Endothelial cell of umbilical vein (primary cell): Measurements from ENCODE around the gene RET. TPM values are rescaled to one million over a fixed set of nuclear protein-coding genes. Genes with fewer than 3 reads are reported as not detected.

Source experiments
- BruUV-seq: library from RNA; stranded (reverse); fragments of 400-500 nt; replicated peaks from 2 replicates; lab custom pipeline; 2021; lab: Mats Ljungman, UMichigan
- CTCF ChIA-PET: fragments of 300-600, 350-600 bp; sonication (Branson Sonifier 250); formaldehyde crosslinking; loops from one replicate; lab custom pipeline; 2021; ENCODE audit warnings: antibody characterized with exemption, inconsistent platforms; lab: Charles Lee
- POLR2A ChIA-PET: fragments of 300-600, 350-600 bp; sonication (Branson Sonifier 250); formaldehyde crosslinking; loops from one replicate; lab custom pipeline; 2021; ENCODE audit warnings: antibody characterized with exemption, inconsistent platforms; lab: Charles Lee
- DNase-seq: peaks from one replicate; pipeline ENCODE4 v3.0.0-alpha.2; 2011; ENCODE audit warnings: low read depth, low spot score
- FAIRE-seq: peaks from 2 replicates; lab custom pipeline; 2011; peaks lifted over from hg19 to GRCh38; lab: Jason Lieb, UNC
- H2AFZ ChIP-seq: 2 replicates; pipeline ENCODE4 v1.6.0; 2012; ENCODE audit warnings: low read depth, low read length, control low read depth, inconsistent platforms
- H3K27ac ChIP-seq: 2 replicates; pipeline ENCODE4 v1.5.1; 2011; ENCODE audit warnings: low read depth, mild to moderate bottlenecking, control low read depth, low read length, moderate library complexity; ENCODE audit not compliant: insufficient read depth
- H3K27me3 ChIP-seq, 2 experiments: 2 replicates each; pipeline versions ENCODE4 v1.6.0 to v1.6.1; 2011; ENCODE audit warnings: low read length in 2 of 2, mixed read lengths in 1 of 2; ENCODE audit not compliant: control insufficient read depth in 2 of 2, insufficient read depth in 2 of 2
- H3K36me3 ChIP-seq, 2 experiments: 2 replicates in 1 of 2; 3 replicates in 1 of 2; pipeline ENCODE4 v1.5.1; 2011; ENCODE audit warnings: low read length in 2 of 2, mild to moderate bottlenecking in 1 of 2, moderate library complexity in 1 of 2; ENCODE audit not compliant: control insufficient read depth in 2 of 2, insufficient read depth in 2 of 2; ENCODE audit errors: extremely low read depth in 1 of 2
- H3K4me1 ChIP-seq: 3 replicates; pipeline ENCODE4 v1.5.1; 2011; ENCODE audit warnings: mild to moderate bottlenecking, low read length; ENCODE audit not compliant: control insufficient read depth, insufficient read depth; ENCODE audit errors: extremely low read depth
- H3K4me2 ChIP-seq: 2 replicates; pipeline ENCODE4 v1.6.1; 2011; ENCODE audit warnings: low read length, control low read depth, mixed read lengths; ENCODE audit not compliant: insufficient read depth
- H3K4me3 ChIP-seq, 3 experiments: fragments of 200-600 bp in 1 of 3; sonication (generic), shearing (Covaris generic) in 1 of 3; replicated peaks in 1 of 3; 2 replicates each; pipeline ENCODE4 v1.5.1; 2011 to 2016; ENCODE audit warnings: control low read depth in 3 of 3, low read length in 3 of 3, mild to moderate bottlenecking in 2 of 3, inconsistent platforms in 1 of 3, low read depth in 1 of 3, moderate library complexity in 1 of 3; ENCODE audit not compliant: insufficient read depth in 1 of 3
- H3K79me2 ChIP-seq: 2 replicates; pipeline ENCODE4 v1.6.0; 2012; ENCODE audit warnings: low read length, inconsistent platforms; ENCODE audit not compliant: control insufficient read depth, insufficient read depth
- H3K9ac ChIP-seq: replicated peaks from 2 replicates; pipeline ENCODE3; 2011; ENCODE audit warnings: low read length, control low read depth; ENCODE audit not compliant: insufficient read depth; ENCODE audit errors: extremely low read depth
- H3K9me1 ChIP-seq: replicated peaks from 3 replicates; pipeline ENCODE4 v1.6.0; 2011; ENCODE audit warnings: mild to moderate bottlenecking, low read length; ENCODE audit not compliant: control insufficient read depth, insufficient read depth; ENCODE audit errors: extremely low read depth
- H3K9me3 ChIP-seq: replicated peaks from 2 replicates; pipeline ENCODE4 v1.5.1; 2012; ENCODE audit warnings: low read length, inconsistent platforms; ENCODE audit not compliant: control insufficient read depth, insufficient read depth
- H4K20me1 ChIP-seq: replicated peaks from 2 replicates; pipeline ENCODE3; 2011; ENCODE audit warnings: mild to moderate bottlenecking, low read length; ENCODE audit not compliant: control insufficient read depth, insufficient read depth; ENCODE audit errors: extremely low read depth
- EZH2 ChIP-seq: IDR thresholded peaks from 2 replicates; pipeline ENCODE4 v1.6.1; 2012; ENCODE audit warnings: borderline replicate concordance, low read depth, mild to moderate bottlenecking, moderate library complexity, low read length, inconsistent platforms; ENCODE audit not compliant: severe bottlenecking
- FOS ChIP-seq: IDR thresholded peaks from 2 replicates; pipeline ENCODE4 v1.6.1; 2011; ENCODE audit warnings: mild to moderate bottlenecking, low read length, moderate library complexity, borderline replicate concordance; ENCODE audit not compliant: insufficient read depth
- GATA2 ChIP-seq: IDR thresholded peaks from 2 replicates; pipeline ENCODE4 v1.7.0; 2011; ENCODE audit warnings: low read depth, mild to moderate bottlenecking, moderate library complexity, mixed read lengths, low read length; ENCODE audit not compliant: insufficient read length, insufficient read depth
- JUN ChIP-seq: IDR thresholded peaks from 2 replicates; pipeline ENCODE4 v1.6.1; 2011; ENCODE audit warnings: borderline replicate concordance, low read depth; ENCODE audit not compliant: insufficient read length, insufficient read depth
- MYC ChIP-seq: IDR thresholded peaks from one replicate; pipeline ENCODE4 v1.6.1; 2011; ENCODE audit warnings: mild to moderate bottlenecking, low read depth, low read length
- POLR2A ChIP-seq: IDR thresholded peaks from 2 replicates; pipeline ENCODE4 v1.6.1; 2012; ENCODE audit warnings: low read depth, mild to moderate bottlenecking, control low read depth, low read length
- POLR2AphosphoS5 ChIP-seq: IDR thresholded peaks from 2 replicates; pipeline ENCODE4 v1.6.1; 2012; ENCODE audit warnings: low read depth, mild to moderate bottlenecking, control low read depth, low read length, moderate library complexity; ENCODE audit not compliant: insufficient read depth
- dilution Hi-C: fragments of 300-500 bp; cut with MboI; formaldehyde crosslinking; loops from one replicate; pipeline ENCODE4 v1.15.0; 2019; ENCODE audit warnings: low sequenced_read_pairs; ENCODE audit not compliant: extremely low pct_ligation_motif_present
- intact Hi-C: fragments of 100-400 bp; cut with micrococcal nuclease; formaldehyde crosslinking; loops from one replicate; pipeline ENCODE4 v1.10.0; 2022
- polyA plus RNA-seq, 4 experiments: library from polyadenylated mRNA; depleted of rRNA in 3 of 4; stranded (reverse) in 3 of 4; unstranded in 1 of 4; fragments of >200 nt; gene quantifications; 2 replicates each; pipeline versions ENCODE4 v1.2.1 to v1.2.3, GENCODE V29; 2011 to 2012; ENCODE audit warnings: missing spikeins in 1 of 4
- total RNA-seq: library from RNA; stranded (reverse); gene quantifications from 2 replicates; pipeline ENCODE4 v1.2.3, GENCODE V29; 2021
- TF ChIP-seq, protein P1 (sequence below): IDR thresholded peaks from 2 replicates; pipeline ENCODE4 v1.6.1; 2011; ENCODE audit not compliant: insufficient read depth, insufficient read length
- TF ChIP-seq, protein P2 (sequence below), 2 donors: IDR thresholded peaks; 1 replicate in 1 of 2; 2 replicates in 1 of 2; pipeline ENCODE4 v1.5.1; 2011; ENCODE audit warnings: low read length in 2 of 2, mild to moderate bottlenecking in 2 of 2, moderate library complexity in 2 of 2, control low read depth in 1 of 2, inconsistent platforms in 1 of 2, low read depth in 1 of 2; ENCODE audit not compliant: insufficient read depth in 1 of 2; ENCODE audit errors: extremely low read depth in 1 of 2

RET gene
- total and polyA plus RNA-seq, 2 donors (not counting 3 experiments of a cell fraction or from before 2014, with no cell fraction given): 0.04 to 0.22 TPM

DNA sequence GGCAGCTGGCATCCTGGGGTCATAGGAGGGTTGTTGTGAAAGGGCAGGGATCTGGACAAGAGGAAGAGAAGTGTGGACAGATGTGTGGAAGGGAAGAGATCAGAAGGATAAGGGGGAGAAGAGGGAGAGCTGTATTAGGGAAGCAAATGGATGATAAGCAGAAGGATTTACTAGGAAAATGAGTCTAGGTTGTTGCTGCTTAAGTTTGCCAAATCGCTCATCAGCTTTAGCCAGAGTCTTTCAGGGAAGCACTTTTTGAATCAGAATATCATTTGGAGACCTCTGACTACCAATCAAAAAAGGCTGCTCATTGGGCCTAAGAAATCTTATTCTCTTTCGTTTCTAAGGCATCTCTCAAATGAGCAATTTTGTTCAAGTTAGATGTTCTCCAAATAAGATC is 58.8 kb downstream of the RET start:
- BruUV-seq: no TSS peak
- FAIRE-seq: no peak

DNA sequence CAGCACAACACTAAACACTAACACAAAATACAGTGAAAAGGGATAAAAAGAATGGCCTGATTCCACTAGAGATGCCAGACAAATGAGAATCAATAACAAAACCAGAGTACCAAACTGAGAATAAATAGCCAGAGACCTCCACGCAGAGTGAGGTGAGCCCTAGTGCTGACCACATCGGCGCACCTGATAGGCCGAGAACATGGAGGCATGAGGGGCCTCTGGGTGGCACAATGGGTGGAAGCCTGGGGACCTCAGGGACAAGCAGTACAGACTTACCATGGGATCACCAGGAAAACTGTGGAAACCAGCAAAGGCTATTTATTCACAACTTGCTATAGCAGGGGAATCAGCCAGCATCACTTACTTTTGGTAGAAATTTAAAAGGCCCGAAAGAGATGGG is 59.6 kb downstream of the RET start:
- H3K36me3 ChIP-seq: no peaks in the 10 kb centered on the region
- H3K79me2 ChIP-seq: peaks cover 24% of the 10 kb centered on the region
- intact Hi-C loops (loop anchor here (5.0 kb wide), 1 partner anchor 271 kb away; the partner anchor contains the start of gene HNRNPF), dilution Hi-C loops (no loop called here)
- H3K4me1 ChIP-seq: peaks cover 20% of the 10 kb centered on the region
- H3K9me3 ChIP-seq: no peaks in the 10 kb centered on the region
- no peak for TF ChIP-seq POLR2A
- no peak for TF ChIP-seq GATA2
- TF ChIP-seq FOS: no peak
- TF ChIP-seq, protein P1, sequence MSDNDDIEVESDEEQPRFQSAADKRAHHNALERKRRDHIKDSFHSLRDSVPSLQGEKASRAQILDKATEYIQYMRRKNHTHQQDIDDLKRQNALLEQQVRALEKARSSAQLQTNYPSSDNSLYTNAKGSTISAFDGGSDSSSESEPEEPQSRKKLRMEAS: no peak
- no peak for TF ChIP-seq POLR2AphosphoS5
- no peak for TF ChIP-seq EZH2
- TF ChIP-seq JUN: no peak
- no peak for TF ChIP-seq MYC
- TF ChIP-seq, protein P2, sequence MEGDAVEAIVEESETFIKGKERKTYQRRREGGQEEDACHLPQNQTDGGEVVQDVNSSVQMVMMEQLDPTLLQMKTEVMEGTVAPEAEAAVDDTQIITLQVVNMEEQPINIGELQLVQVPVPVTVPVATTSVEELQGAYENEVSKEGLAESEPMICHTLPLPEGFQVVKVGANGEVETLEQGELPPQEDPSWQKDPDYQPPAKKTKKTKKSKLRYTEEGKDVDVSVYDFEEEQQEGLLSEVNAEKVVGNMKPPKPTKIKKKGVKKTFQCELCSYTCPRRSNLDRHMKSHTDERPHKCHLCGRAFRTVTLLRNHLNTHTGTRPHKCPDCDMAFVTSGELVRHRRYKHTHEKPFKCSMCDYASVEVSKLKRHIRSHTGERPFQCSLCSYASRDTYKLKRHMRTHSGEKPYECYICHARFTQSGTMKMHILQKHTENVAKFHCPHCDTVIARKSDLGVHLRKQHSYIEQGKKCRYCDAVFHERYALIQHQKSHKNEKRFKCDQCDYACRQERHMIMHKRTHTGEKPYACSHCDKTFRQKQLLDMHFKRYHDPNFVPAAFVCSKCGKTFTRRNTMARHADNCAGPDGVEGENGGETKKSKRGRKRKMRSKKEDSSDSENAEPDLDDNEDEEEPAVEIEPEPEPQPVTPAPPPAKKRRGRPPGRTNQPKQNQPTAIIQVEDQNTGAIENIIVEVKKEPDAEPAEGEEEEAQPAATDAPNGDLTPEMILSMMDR (IDR thresholded peaks at IDR 0.05; ENCODE audit: extremely low read depth in 1 of 2, insufficient read depth in 1 of 2, low read depth in 1 of 2, low read length in 2 of 2): no peak
- peaks cover 6 to 13% of the 10 kb centered on the region in 2 experiments for H3K27me3 ChIP-seq
- H2AFZ ChIP-seq: no peak overlapping the region
- H3K4me2 ChIP-seq: no peak overlapping the region
- POLR2A ChIA-PET: no interaction called here
- CTCF ChIA-PET: no interaction called here
- no peak for DNase-seq
- FAIRE-seq: no peak
- no peaks in the 10 kb centered on the region for H4K20me1 ChIP-seq
- no peak overlapping the region for H3K9ac ChIP-seq
- H3K27ac ChIP-seq: no peak overlapping the region
- no peak overlapping the region for H3K4me3 ChIP-seq
- H3K9me1 ChIP-seq: no peaks in the 10 kb centered on the region
- no TSS peak for BruUV-seq

More for the DNA sequence above, 58.8 kb downstream of the RET start:
- TF ChIP-seq, protein P2 (IDR thresholded peaks at IDR 0.05; ENCODE audit: extremely low read depth in 1 of 2, insufficient read depth in 1 of 2, low read depth in 1 of 2, low read length in 2 of 2): no peak
- Histone ChIP-seq H3K9me3 (no peaks in the 10 kb centered on the region), H2AFZ (no peak overlapping the region), H3K9ac (no peak overlapping the region), H3K9me1 (no peaks in the 10 kb centered on the region), H4K20me1 (no peaks in the 10 kb centered on the region), H3K4me2 (no peak overlapping the region), H3K27me3 (peaks cover 6 to 13% of the 10 kb centered on the region in 2 experiments), H3K4me3 (no peak overlapping the region), H3K27ac (no peak overlapping the region), H3K4me1 (peaks cover 18% of the 10 kb centered on the region), H3K36me3 (no peaks in the 10 kb centered on the region), H3K79me2 (peaks cover 18% of the 10 kb centered on the region)
- POLR2A ChIA-PET: no interaction called here
- CTCF ChIA-PET: no interaction called here
- dilution Hi-C loops: no loop called here
- intact Hi-C loops: loop anchor here (5.0 kb wide), 1 partner anchor 272 kb away; the partner anchor contains the start of gene HNRNPF
- no peak for DNase-seq
